HL-60 (cell line): ENCODE measurements around the gene RHBDL1.

Experiments used
- DNase-seq, 2 experiments: peaks; one replicate each; pipeline ENCODE4 v3.0.0-alpha.2; 2010 to 2020; ENCODE audit warnings: low read depth in 1 of 2, low spot score in 1 of 2
- H3K27ac ChIP-seq: fragments of 250-450 bp; sonication (Bioruptor Pico); replicated peaks from 2 replicates; pipeline ENCODE4 v1.5.1; 2020; ENCODE audit warnings: mild to moderate bottlenecking, moderate library complexity
- H3K27me3 ChIP-seq: fragments of 250-450 bp; sonication (Bioruptor Pico); 2 replicates; pipeline ENCODE4 v1.5.1; 2021; ENCODE audit warnings: mild to moderate bottlenecking, moderate library complexity; ENCODE audit not compliant: insufficient read depth, poor library complexity, severe bottlenecking
- H3K4me3 ChIP-seq: replicated peaks from 2 replicates; pipeline ENCODE4 v1.5.1; 2011; ENCODE audit warnings: mild to moderate bottlenecking, control low read depth, low read length; ENCODE audit not compliant: insufficient read depth
- GABPA ChIP-seq: IDR thresholded peaks from 2 replicates; pipeline ENCODE4 v1.6.1; 2012; ENCODE audit warnings: low read depth
- POLR2AphosphoS5 ChIP-seq: IDR thresholded peaks from 2 replicates; pipeline ENCODE4 v1.6.1; 2012; ENCODE audit warnings: low read depth
- SPI1 ChIP-seq: IDR thresholded peaks from 2 replicates; pipeline ENCODE4 v1.6.1; 2012; ENCODE audit warnings: low read depth, mild to moderate bottlenecking, borderline replicate concordance
- TF ChIP-seq, protein P1 (sequence below): IDR thresholded peaks from 2 replicates; pipeline ENCODE4 v1.6.1; 2012; ENCODE audit warnings: low read depth; ENCODE audit not compliant: insufficient replicate concordance
- TF ChIP-seq, protein P2 (sequence below): IDR thresholded peaks from one replicate; pipeline ENCODE4 v1.5.1; 2011; ENCODE audit warnings: low read length, control low read depth, inconsistent platforms; ENCODE audit not compliant: insufficient read depth

RHBDL1 gene

DNA sequence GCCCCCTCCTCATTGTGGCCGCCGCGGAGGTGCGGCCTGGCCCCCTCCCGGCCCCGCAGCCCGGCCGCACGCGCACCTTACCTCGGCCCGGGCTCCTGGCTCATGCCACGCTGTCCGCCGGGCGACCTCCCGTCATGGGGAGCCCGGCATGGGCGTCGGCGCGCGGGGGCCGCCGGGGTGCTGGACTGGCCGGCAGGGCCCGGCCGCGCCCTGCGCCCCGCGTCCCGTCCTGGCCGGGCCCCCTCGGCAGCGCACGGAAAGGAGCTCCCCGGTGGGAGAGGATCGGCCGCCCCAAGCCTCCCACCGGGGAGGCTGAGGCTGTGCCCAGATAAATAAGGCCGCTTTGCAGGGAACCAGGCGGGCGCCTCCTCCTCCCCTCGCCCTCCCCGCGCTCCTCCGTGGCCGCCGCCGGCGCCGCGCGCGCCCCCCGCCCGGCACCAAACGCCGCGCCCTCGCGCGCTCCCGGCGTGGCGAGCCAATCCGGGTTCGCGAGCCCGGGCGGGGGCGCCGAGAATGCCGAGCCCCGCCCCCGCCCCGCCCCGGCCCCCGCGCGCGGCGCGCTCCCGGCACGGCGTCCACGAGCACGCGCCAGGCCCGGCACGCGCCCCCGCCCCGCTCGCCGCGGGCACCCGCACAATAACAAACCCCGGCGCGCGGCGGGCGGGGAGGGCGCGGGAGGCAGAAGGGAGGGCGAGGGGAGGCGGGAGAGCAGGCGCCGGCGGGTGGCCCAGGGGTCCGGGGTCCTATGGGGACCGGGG lies 30.1 kb downstream of the RHBDL1 start, which contains the start of gene FBXL16:
Gene FBXL16 (minus strand): TSS at position 371 of the 758 bp plus-strand sequence. CDS start 8,396 bp downstream, outside the sequence.
- H3K4me3 ChIP-seq: no peak within 1 kb of the TSS
- peaks cover 69% of the 10 kb centered on the region for H3K27me3 ChIP-seq
- DNase-seq: no peak
- no peak within 1 kb of the TSS for H3K27ac ChIP-seq
- TF ChIP-seq, protein P1, sequence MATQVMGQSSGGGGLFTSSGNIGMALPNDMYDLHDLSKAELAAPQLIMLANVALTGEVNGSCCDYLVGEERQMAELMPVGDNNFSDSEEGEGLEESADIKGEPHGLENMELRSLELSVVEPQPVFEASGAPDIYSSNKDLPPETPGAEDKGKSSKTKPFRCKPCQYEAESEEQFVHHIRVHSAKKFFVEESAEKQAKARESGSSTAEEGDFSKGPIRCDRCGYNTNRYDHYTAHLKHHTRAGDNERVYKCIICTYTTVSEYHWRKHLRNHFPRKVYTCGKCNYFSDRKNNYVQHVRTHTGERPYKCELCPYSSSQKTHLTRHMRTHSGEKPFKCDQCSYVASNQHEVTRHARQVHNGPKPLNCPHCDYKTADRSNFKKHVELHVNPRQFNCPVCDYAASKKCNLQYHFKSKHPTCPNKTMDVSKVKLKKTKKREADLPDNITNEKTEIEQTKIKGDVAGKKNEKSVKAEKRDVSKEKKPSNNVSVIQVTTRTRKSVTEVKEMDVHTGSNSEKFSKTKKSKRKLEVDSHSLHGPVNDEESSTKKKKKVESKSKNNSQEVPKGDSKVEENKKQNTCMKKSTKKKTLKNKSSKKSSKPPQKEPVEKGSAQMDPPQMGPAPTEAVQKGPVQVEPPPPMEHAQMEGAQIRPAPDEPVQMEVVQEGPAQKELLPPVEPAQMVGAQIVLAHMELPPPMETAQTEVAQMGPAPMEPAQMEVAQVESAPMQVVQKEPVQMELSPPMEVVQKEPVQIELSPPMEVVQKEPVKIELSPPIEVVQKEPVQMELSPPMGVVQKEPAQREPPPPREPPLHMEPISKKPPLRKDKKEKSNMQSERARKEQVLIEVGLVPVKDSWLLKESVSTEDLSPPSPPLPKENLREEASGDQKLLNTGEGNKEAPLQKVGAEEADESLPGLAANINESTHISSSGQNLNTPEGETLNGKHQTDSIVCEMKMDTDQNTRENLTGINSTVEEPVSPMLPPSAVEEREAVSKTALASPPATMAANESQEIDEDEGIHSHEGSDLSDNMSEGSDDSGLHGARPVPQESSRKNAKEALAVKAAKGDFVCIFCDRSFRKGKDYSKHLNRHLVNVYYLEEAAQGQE: no peak
- no peak for TF ChIP-seq GABPA

DNA sequence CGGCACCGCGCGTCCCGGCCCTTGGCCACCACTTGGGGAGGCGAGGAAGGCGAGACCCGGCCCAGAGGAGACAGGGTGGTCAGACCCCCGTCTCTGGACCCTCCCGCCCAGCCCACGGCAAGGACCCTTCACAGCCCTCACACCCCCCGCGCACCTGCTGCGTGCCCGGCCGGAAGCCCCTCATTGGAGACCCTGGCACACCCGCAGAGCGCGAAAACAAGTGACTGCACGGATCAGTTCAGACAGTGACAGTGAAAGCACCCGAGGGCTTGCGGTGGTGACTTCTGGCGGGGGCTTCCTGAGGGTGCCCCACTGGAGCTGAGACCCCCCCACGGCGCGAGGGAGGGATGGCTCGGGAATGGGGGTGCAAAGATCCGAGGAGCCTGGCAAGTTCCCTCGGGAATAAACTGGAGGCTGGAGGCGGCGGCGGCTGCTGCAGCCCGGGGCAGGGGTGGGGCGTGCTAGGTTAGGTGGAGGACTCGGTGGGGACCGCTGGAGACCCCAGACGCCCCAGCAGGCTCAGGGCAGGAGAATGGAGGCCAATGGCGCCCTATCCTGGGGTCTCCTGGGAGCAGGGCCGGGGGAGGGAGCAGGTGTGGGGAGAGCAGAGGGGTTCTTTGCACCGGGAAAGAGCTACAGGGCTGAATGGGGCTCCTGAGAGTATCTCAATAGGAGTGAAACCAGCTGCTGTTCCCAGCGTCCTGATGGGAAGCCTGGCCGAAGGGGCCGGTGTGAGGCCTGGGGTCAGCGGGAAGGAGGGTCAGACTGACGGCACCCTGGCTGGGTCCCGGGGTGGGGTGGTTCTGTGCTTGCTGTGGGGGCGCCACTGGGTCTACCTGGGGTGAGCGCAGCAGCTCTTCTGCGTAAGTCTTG lies 31.0 kb downstream of the RHBDL1 start:
- H3K27ac ChIP-seq: no peak overlapping the region
- TF ChIP-seq POLR2AphosphoS5 (no peak), SPI1 (no peak), GABPA (no peak)
- TF ChIP-seq, protein P1: no peak
- TF ChIP-seq, protein P2, sequence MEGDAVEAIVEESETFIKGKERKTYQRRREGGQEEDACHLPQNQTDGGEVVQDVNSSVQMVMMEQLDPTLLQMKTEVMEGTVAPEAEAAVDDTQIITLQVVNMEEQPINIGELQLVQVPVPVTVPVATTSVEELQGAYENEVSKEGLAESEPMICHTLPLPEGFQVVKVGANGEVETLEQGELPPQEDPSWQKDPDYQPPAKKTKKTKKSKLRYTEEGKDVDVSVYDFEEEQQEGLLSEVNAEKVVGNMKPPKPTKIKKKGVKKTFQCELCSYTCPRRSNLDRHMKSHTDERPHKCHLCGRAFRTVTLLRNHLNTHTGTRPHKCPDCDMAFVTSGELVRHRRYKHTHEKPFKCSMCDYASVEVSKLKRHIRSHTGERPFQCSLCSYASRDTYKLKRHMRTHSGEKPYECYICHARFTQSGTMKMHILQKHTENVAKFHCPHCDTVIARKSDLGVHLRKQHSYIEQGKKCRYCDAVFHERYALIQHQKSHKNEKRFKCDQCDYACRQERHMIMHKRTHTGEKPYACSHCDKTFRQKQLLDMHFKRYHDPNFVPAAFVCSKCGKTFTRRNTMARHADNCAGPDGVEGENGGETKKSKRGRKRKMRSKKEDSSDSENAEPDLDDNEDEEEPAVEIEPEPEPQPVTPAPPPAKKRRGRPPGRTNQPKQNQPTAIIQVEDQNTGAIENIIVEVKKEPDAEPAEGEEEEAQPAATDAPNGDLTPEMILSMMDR: no peak
- H3K4me3 ChIP-seq: no peak overlapping the region
- peaks cover 70% of the 10 kb centered on the region for H3K27me3 ChIP-seq
- no peak for DNase-seq

DNA sequence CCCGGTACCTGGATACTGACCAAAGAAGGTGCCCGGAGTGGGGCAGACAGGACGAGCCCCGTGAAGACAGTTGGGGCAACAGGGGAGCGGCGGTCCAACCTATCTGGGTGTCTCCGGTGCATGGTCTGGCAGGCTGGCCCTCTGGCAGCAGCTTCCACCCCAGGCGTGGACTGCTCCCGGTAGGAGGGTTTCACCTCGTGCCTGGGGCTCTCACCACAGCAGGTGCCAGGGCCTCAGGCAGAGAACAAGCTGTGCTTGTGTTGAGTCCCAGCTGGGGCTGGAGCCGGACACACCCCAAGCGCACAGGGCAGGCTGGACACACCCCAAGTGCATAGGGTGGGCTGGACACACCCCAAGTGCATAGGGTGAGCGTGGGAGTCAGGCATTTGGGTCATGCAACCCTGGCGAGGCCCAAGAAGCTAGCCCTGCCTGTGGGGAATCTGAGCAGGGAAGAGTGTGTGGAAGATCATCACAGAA lies 31.6 kb downstream of the RHBDL1 start:
- no peak for DNase-seq
- peaks cover 65% of the 10 kb centered on the region for H3K27me3 ChIP-seq
- no peak overlapping the region for H3K4me3 ChIP-seq
- no peak for TF ChIP-seq POLR2AphosphoS5
- TF ChIP-seq, protein P1: no peak
- TF ChIP-seq GABPA: no peak
- no peak for TF ChIP-seq SPI1
- TF ChIP-seq, protein P2: no peak
- H3K27ac ChIP-seq: no peak overlapping the region
